Adipocyte (in vitro differentiated cells): ENCODE measurements around the gene CRB1.
"Not testable (repeated sequence)": the region's sequence is repeated elsewhere in the genome, so short reads cannot be mapped to it uniquely, and the experiment has no call there.

Source experiments
- DNase-seq: peaks from one replicate; pipeline ENCODE4 v3.0.0-alpha.2; 2015; ENCODE audit warnings: low read depth
- H3K27me3 ChIP-seq: replicated peaks from 2 replicates; pipeline ENCODE4 v1.7.0; 2013; ENCODE audit warnings: mild to moderate bottlenecking, low read length, moderate library complexity; ENCODE audit not compliant: control insufficient read depth, insufficient read depth
- H3K36me3 ChIP-seq: 2 replicates; pipeline ENCODE4 v1.7.0; 2013; ENCODE audit warnings: low read length, mild to moderate bottlenecking, moderate library complexity; ENCODE audit not compliant: control insufficient read depth, insufficient read depth, severe bottlenecking
- H3K4me1 ChIP-seq: 2 replicates; pipeline ENCODE4 v1.7.0; 2013; ENCODE audit warnings: mild to moderate bottlenecking, low read length, moderate library complexity; ENCODE audit not compliant: control insufficient read depth, insufficient read depth
- H3K4me3 ChIP-seq: 2 replicates; pipeline ENCODE4 v1.7.0; 2013; ENCODE audit warnings: mild to moderate bottlenecking, low read length, moderate library complexity
- H3K9ac ChIP-seq: 2 replicates; pipeline ENCODE4 v1.7.0; 2013; ENCODE audit warnings: mild to moderate bottlenecking, low read length, moderate library complexity
- H3K9me3 ChIP-seq: 2 replicates; pipeline ENCODE4 v1.7.0; 2013; ENCODE audit warnings: mild to moderate bottlenecking, low read length, moderate library complexity; ENCODE audit not compliant: control insufficient read depth

CRB1 gene

DNA sequence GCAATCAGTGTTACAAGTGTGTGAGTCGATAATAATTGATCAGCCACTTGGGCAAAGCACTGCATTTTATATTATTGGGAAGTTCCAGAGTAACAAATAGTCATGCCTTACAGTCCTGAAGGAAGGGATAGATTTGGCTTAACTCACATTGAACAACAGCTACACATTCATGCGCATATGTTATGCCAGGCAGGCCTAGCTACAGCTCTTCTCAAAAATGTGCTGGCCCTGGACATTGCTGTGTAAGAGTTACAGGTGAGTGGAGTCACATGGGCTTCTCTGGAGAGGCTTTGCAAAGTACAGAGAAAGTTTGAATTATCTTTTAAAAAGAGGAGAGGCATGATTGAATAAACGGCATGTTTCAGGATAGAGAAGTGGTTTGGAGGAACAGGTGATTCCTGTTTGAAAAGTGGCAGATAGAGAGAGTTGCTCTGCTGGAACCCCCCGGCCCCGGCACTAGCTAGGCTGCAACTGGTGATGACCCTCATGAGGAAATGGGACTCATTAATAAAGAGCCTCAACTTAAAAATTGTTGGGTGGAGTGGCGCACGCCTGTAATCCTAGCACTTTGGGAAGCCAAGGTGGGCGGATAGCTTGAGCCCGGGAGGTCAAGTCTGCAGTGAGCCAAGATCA, 200.6 kb downstream of the CRB1 start:
- H3K4me3 ChIP-seq = no peak overlapping the region
- H3K4me1 ChIP-seq = peaks cover 9% of the 10 kb centered on the region
- no peaks in the 10 kb centered on the region for H3K36me3 ChIP-seq
- no peak for DNase-seq
- H3K9me3 ChIP-seq = no peaks in the 10 kb centered on the region
- H3K27me3 ChIP-seq = no peaks in the 10 kb centered on the region
- no peak overlapping the region for H3K9ac ChIP-seq

DNA sequence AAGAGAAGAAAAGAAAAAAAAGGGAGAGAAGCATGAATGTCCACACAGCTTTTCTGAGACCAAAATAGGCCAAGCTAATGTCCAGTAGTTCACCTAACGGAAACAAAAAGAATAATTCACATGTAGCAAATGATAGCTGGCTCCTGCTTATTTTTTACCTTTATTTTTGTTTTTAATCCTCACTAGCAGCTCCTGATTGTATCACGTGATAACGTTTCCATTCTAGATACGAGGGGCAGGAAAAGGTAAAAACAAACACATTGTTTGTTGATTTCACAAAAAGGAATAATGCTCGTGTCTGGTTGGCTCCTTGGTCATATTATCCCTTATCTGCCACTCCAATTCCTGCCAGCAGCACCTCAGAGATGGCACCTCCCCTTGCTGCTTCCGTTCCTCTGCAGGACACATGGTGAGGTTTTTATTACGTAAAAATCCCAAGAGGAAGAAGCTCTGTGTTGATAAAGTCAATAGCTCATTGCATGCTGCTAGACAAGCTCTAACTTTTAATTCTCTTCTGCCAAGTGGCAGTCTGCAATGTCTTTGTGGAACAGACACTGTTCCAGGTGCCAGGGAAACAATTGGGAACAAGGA, 201.7 kb downstream of the CRB1 start:
- no peak for DNase-seq
- Histone ChIP-seq H3K36me3 (no peaks in the 10 kb centered on the region), H3K4me1 (no peaks in the 10 kb centered on the region), H3K4me3 (no peak overlapping the region), H3K9ac (no peak overlapping the region), H3K27me3 (no peaks in the 10 kb centered on the region), H3K9me3 (no peaks in the 10 kb centered on the region)

DNA sequence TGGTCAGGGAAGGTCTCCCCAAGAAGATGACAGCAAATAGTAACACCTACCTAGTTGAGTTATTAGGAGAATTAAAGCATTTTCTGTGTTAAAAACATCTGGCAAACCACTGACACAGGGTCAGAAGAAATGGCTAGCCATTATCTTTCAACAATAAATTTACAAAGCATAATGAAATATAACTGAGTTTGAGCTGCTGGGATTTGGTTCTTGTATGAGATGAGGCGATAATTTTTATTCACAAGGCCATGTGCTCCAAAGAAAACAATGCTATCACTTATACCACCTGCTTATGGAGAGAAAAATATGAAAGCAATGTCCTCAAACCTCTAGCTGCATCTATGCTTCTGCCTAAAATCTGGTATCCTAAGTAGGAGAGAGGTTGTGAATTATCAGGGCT, 202.3 kb downstream of the CRB1 start:
- H3K9me3 ChIP-seq = no peaks in the 10 kb centered on the region
- no peaks in the 10 kb centered on the region for H3K27me3 ChIP-seq
- H3K4me3 ChIP-seq = no peak overlapping the region
- H3K4me1 ChIP-seq = no peaks in the 10 kb centered on the region
- H3K9ac ChIP-seq = no peak overlapping the region
- H3K36me3 ChIP-seq = no peaks in the 10 kb centered on the region
- no peak for DNase-seq

DNA sequence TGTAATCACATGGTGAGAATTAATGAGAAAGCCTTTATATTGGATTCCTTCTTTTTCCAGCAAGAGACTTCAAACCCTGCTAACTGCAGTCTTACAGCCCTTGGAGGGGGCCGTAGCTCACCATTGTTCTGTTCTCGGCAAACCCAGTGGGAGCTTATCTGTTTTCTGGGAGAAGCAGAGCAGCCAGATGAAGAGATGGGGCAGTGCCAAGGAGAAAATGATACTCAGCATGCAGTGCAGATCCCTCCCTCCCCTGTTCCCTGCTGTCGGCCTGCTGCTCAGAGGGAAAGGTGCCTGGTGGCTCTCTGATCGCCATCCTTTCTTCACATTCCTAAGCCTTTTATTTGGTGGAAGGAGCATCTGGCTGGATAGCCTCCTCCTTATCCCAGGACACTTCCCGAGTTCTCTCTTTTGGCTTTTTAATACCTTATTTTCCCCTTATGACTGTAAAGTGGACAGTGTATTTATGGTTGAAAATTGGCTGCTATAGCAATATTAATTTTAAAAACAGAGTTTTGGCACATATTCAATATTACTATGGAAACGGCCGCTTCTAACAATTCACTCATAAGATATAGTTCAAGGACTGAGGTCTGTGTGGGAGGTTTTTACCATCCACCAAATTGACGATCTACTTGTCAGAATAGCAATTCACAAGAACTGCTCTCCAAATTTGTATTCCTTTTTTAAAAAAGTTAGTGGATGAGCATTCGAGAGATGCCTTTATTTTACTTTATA, 203.4 kb downstream of the CRB1 start:
- Histone ChIP-seq H3K27me3 (no peaks in the 10 kb centered on the region), H3K9ac (no peak overlapping the region), H3K36me3 (no peaks in the 10 kb centered on the region), H3K4me3 (no peak overlapping the region), H3K9me3 (no peaks in the 10 kb centered on the region), H3K4me1 (no peaks in the 10 kb centered on the region)
- no peak for DNase-seq

DNA sequence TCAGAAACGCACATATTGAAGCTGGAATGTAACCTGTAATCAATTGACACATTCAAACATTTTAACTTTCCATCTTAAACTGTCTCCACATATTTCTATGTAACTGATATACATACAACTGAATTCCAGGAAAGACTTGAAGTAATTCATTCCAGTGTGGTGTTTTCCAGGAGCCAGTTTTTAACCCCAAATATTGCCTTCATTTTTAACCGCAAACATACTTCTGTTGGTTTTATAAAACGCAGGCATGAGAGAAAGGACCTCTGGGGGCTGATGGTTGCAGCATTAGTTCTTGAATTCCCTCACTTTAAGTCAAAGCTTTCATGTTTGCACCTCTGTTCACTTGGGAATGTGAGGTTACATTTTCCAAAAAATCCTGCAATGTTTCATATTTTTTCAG, 204.1 kb downstream of the CRB1 start:
- H3K9ac ChIP-seq = no peak overlapping the region
- no peaks in the 10 kb centered on the region for H3K4me1 ChIP-seq
- no peak for DNase-seq
- no peaks in the 10 kb centered on the region for H3K9me3 ChIP-seq
- H3K4me3 ChIP-seq = no peak overlapping the region
- H3K36me3 ChIP-seq = no peaks in the 10 kb centered on the region
- H3K27me3 ChIP-seq = no peaks in the 10 kb centered on the region

DNA sequence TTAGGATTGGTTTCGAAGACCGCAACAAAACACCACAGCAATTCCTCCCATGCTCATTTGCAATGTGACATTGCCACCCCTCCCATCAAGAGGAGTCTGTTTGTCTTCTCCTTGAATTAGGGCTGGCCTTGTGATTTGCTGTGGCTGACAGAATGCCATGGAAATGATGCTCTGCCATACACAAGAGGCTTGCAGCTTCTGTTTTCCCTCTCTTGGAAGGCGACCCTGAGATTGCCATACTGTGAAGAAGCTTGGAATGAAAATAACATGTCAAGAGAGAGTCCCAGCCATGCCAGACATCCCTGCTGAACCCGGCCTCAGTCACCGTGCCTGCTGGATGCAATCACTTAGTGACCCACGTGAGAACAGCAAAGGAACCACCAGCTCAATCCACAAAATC, 212.4 kb downstream of the CRB1 start:
- H3K9ac ChIP-seq = no peak overlapping the region
- no peaks in the 10 kb centered on the region for H3K36me3 ChIP-seq
- no peak for DNase-seq
- no peak overlapping the region for H3K4me3 ChIP-seq
- H3K9me3 ChIP-seq = no peaks in the 10 kb centered on the region
- H3K27me3 ChIP-seq = no peaks in the 10 kb centered on the region
- H3K4me1 ChIP-seq = no peaks in the 10 kb centered on the region

DNA sequence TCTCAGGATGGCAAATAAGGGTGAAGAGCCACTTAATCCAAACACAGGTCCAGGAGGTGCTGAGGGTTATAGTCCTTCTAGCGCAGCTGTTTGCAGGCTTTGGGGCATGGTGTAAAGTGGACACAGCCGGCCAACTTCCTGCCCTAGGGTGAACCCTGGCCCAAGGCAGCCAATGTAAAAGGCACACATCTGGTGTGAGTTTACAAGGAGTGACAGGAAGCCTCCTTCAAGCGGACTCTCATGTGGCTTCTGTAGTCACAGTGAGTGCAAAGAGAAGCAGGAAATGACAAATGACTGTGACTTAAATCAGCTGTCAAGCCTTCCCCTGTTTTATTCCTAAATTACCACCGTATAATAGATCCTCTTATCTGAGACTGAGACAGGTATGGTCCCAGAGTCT, 213.0 kb downstream of the CRB1 start:
- Histone ChIP-seq H3K9me3 (no peaks in the 10 kb centered on the region), H3K4me1 (no peaks in the 10 kb centered on the region), H3K9ac (no peak overlapping the region), H3K36me3 (no peaks in the 10 kb centered on the region), H3K4me3 (no peak overlapping the region), H3K27me3 (no peaks in the 10 kb centered on the region)
- DNase-seq = no peak

DNA sequence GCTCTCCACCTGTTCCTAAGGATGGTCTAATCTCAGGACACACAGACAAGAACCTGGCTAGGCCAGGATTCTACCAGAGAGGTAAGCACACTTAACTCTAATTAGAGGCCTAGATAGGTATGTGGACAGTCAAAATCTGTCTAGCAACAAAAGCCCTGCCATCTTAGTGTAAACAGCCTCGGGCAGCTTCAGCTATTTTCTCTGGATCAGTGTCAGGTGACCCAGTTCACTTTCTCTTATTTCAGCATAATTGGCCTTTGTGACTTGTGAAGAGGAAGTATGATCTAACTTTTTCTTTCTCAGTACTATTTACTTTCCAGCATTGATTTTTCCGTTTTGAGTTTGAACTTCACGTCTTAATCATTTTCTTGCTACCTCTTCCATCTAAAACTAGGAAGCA, 217.7 kb downstream of the CRB1 start:
- DNase-seq = peak; percentile 22
- H3K4me3 ChIP-seq = no peak overlapping the region

DNA sequence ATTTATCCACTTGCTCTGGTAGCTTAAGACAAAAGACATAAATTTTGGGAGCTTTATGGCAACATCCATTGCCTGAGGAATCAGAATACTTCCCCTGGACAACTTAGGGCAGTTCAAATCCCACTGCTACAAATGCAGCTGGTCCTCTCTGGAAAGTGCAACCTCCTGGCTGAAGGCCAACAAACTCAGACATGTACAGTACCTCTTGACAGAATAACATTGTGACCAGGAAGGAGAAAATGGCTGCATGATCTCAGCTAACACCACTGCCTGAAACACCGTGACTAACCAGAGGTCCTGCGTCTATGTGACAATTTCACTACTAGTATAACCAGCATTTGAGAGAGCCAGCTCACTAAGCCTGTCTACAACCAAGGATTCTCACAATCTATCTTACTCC, 218.9 kb downstream of the CRB1 start:
- peaks cover 12% of the 10 kb centered on the region for H3K9me3 ChIP-seq
- no peak overlapping the region for H3K4me3 ChIP-seq
- H3K9ac ChIP-seq = no peak overlapping the region
- no peaks in the 10 kb centered on the region for H3K4me1 ChIP-seq
- no peaks in the 10 kb centered on the region for H3K27me3 ChIP-seq
- no peak for DNase-seq
- H3K36me3 ChIP-seq = no peaks in the 10 kb centered on the region

More for the DNA sequence above, 217.7 kb downstream of the CRB1 start:
- H3K4me1 ChIP-seq = no peaks in the 10 kb centered on the region
- H3K9me3 ChIP-seq = peaks cover 12% of the 10 kb centered on the region
- no peaks in the 10 kb centered on the region for H3K27me3 ChIP-seq
- H3K36me3 ChIP-seq = no peaks in the 10 kb centered on the region
- no peak overlapping the region for H3K9ac ChIP-seq

DNA sequence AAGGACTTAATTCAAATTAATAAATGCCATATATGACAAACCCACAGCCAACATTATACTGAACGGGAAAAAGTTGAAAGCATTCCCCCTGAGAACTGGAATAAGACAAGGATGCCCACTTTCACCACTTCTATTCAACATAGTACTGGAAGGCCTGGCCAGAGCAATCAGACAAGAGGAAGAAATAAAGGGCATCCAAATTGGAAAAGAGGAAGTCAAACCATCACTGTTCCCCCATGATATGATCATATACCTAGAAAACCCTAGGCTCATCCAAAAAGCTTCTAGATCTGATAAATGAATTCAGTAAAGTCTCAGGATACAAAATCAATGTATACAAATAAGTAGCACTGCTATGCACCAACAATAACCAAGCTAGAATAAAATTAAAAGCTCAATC, 223.5 kb downstream of the CRB1 start:
- not testable (repeated sequence) for H3K4me3 ChIP-seq, H3K27me3 ChIP-seq, H3K4me1 ChIP-seq, H3K9ac ChIP-seq, DNase-seq, H3K36me3 ChIP-seq
- peaks cover 12% of the 10 kb centered on the region for H3K9me3 ChIP-seq

DNA sequence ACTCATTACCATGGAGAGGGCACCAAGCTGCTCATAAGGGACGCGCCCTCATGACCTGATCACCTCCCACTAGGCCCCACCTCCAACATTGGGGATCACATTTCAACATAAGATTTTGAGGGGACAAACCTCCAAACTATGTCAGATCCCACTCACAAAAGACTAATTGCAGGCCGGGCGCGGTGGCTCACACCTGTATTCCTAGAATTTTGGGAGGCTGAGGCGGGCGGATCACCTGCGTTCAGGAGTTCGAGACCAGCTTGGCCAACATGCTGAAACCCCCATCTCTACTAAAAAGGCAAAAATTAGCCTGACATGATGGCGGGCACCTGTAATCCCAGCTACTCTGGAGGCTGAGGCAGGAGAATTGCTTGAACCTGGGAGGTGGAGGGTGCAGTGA, 228.7 kb downstream of the CRB1 start:
- Histone ChIP-seq H3K4me1 (no peaks in the 10 kb centered on the region), H3K27me3 (no peaks in the 10 kb centered on the region)
- no peak for DNase-seq

More for the DNA sequence above, 228.7 kb downstream of the CRB1 start:
- H3K9me3 ChIP-seq = no peaks in the 10 kb centered on the region
- H3K4me3 ChIP-seq = no peak overlapping the region
- H3K9ac ChIP-seq = no peak overlapping the region
- no peaks in the 10 kb centered on the region for H3K36me3 ChIP-seq
